ENCODE data around the gene IL23R.

IL23R gene

GRCh38 chr1:67228791-67229190 is 62.5 kb downstream of the IL23R start:
- DNase-seq (ENCODE audit: insufficient read length, low spot score) (no peak), FAIRE-seq (no peak)

- no peak for FAIRE-seq
- no peak for DNase-seq (ENCODE audit: insufficient read length, low spot score)
These were observed 64.3 kb downstream of the IL23R start for GRCh38 chr1:67230539-67230938.

GRCh38 chr1:67236277-67236676 is 70.0 kb downstream of the IL23R start:
- DNase-seq (ENCODE audit: insufficient read length, low spot score) (no peak), FAIRE-seq (no peak)

- DNase-seq (ENCODE audit: insufficient read length, low spot score): no peak
- FAIRE-seq: no peak
These were observed 73.5 kb downstream of the IL23R start for GRCh38 chr1:67239738-67240137.

- no peak for DNase-seq (ENCODE audit: insufficient read length, low spot score)
- no peak for FAIRE-seq
These were observed 75.0 kb downstream of the IL23R start for GRCh38 chr1:67241200-67241746.

GRCh38 chr1:67242016-67242415 is 75.8 kb downstream of the IL23R start:
- DNase-seq (ENCODE audit: insufficient read length, low spot score) (no peak), FAIRE-seq (no peak)

GRCh38 chr1:67250051-67250653 is 83.9 kb downstream of the IL23R start:
- no peak for FAIRE-seq
- DNase-seq (ENCODE audit: insufficient read length, low spot score): no peak

- DNase-seq (ENCODE audit: insufficient read length, low spot score) (no peak), FAIRE-seq (no peak)
These were observed 90.3 kb downstream of the IL23R start for GRCh38 chr1:67256291-67257172.

- FAIRE-seq (no peak), DNase-seq (ENCODE audit: insufficient read length, low spot score) (no peak)
These were observed 90.9 kb downstream of the IL23R start for GRCh38 chr1:67257173-67257535.

GRCh38 chr1:67261680-67262079 is 95.4 kb downstream of the IL23R start:
- no peak for DNase-seq (ENCODE audit: insufficient read length, low spot score)
- FAIRE-seq: no peak

GRCh38 chr1:67262735-67263134 is 96.5 kb downstream of the IL23R start:
- DNase-seq (ENCODE audit: insufficient read length, low spot score): no peak
- no peak for FAIRE-seq

GRCh38 chr1:67264152-67264551 is 97.9 kb downstream of the IL23R start:
- DNase-seq (ENCODE audit: insufficient read length, low spot score) (no peak), FAIRE-seq (no peak)

GRCh38 chr1:67264899-67265298 is 98.6 kb downstream of the IL23R start:
- DNase-seq (ENCODE audit: insufficient read length, low spot score) (no peak), FAIRE-seq (no peak)

- FAIRE-seq: no peak
These were observed 102.8 kb downstream of the IL23R start for GRCh38 chr1:67269061-67269460.

GRCh38 chr1:67270541-67270940 is 104.3 kb downstream of the IL23R start:
- DNase-seq (ENCODE audit: insufficient read length, low spot score) (no peak), FAIRE-seq (no peak)

More at GRCh38 chr1:67269061-67269460, 102.8 kb downstream of the IL23R start:
- no peak for DNase-seq (ENCODE audit: insufficient read length, low spot score)

- no peak for FAIRE-seq
These were observed 107.3 kb downstream of the IL23R start for GRCh38 chr1:67273591-67273990.

GRCh38 chr1:67274623-67275325 is 108.5 kb downstream of the IL23R start:
- DNase-seq (ENCODE audit: insufficient read length, low spot score) (no peak), FAIRE-seq (no peak)

More at GRCh38 chr1:67273591-67273990, 107.3 kb downstream of the IL23R start:
- no peak for DNase-seq (ENCODE audit: insufficient read length, low spot score)

GRCh38 chr1:67280696-67281095 is 114.4 kb downstream of the IL23R start:
- DNase-seq (ENCODE audit: insufficient read length, low spot score) (no peak), FAIRE-seq (no peak)

GRCh38 chr1:67281244-67281643 is 115.0 kb downstream of the IL23R start:
- no peak for FAIRE-seq
- DNase-seq (ENCODE audit: insufficient read length, low spot score): no peak

GRCh38 chr1:67285780-67286488 is 119.7 kb downstream of the IL23R start:
- no peak for DNase-seq (ENCODE audit: insufficient read length, low spot score)
- FAIRE-seq: no peak

- no peak for DNase-seq (ENCODE audit: insufficient read length, low spot score)
- FAIRE-seq: no peak
These were observed 124.0 kb downstream of the IL23R start for GRCh38 chr1:67290236-67290635.

All from HTR-8/SVneo (cell line).